ENCODE measurements around the gene CMIP.

The CMIP gene

GRCh38 chr16:81448154-81449131, 3.8 kb downstream of the CMIP start:
- no peak for DNase-seq

- DNase-seq = no peak
Measured at GRCh38 chr16:81449241-81449640, 4.6 kb downstream of the CMIP start.

- no peak for DNase-seq
Measured at GRCh38 chr16:81449899-81450608, 5.4 kb downstream of the CMIP start.

- no peak for DNase-seq
Measured at GRCh38 chr16:81450783-81451491, 6.3 kb downstream of the CMIP start.

GRCh38 chr16:81451753-81452680, 7.4 kb downstream of the CMIP start:
- DNase-seq = no peak

GRCh38 chr16:81453091-81453728, 8.6 kb downstream of the CMIP start:
- no peak for DNase-seq

GRCh38 chr16:81454044-81454443, 9.4 kb downstream of the CMIP start:
- no peak for DNase-seq

GRCh38 chr16:81455006-81455405, 10.4 kb downstream of the CMIP start:
- DNase-seq = no peak

GRCh38 chr16:81455720-81456494, 11.3 kb downstream of the CMIP start:
- no peak for DNase-seq

GRCh38 chr16:81456523-81457325, 12.1 kb downstream of the CMIP start:
- DNase-seq = no peak

GRCh38 chr16:81457326-81458133, 12.9 kb downstream of the CMIP start:
- DNase-seq = no peak

GRCh38 chr16:81458149-81458669, 13.6 kb downstream of the CMIP start:
- DNase-seq = no peak

GRCh38 chr16:81458827-81459598, 14.4 kb downstream of the CMIP start:
- DNase-seq = no peak

GRCh38 chr16:81460075-81460474, 15.5 kb downstream of the CMIP start:
- no peak for DNase-seq

- no peak for DNase-seq
Measured at GRCh38 chr16:81461243-81461642, 16.6 kb downstream of the CMIP start.

GRCh38 chr16:81461766-81462165, 17.2 kb downstream of the CMIP start:
- DNase-seq = no peak

- DNase-seq = no peak
Measured at GRCh38 chr16:81462683-81463082, 18.1 kb downstream of the CMIP start.

- DNase-seq = no peak
Measured at GRCh38 chr16:81463296-81463890, 18.8 kb downstream of the CMIP start.
